Transverse colon (tissue), 4 donors: ENCODE measurements around the gene TBC1D16.

ENCODE experiments used
- CTCF ChIP-seq, 5 experiments: fragments of 200-600 bp in 3 of 5; fragments of 450-650 bp in 2 of 5; sonication (generic) in 3 of 5; IDR thresholded peaks; 1 replicate in 2 of 5; 2 replicates in 3 of 5; pipeline ENCODE4 v1.5.1; 2016 to 2017; ENCODE audit warnings: antibody characterized with exemption in 5 of 5, inconsistent platforms in 3 of 5, mild to moderate bottlenecking in 2 of 5, moderate library complexity in 1 of 5
- POLR2A ChIP-seq: fragments of 450-650 bp; IDR thresholded peaks from one replicate; pipeline ENCODE4 v1.6.1; 2016; ENCODE audit warnings: antibody characterized with exemption, mild to moderate bottlenecking, moderate library complexity
- POLR2AphosphoS5 ChIP-seq, 3 donors: sonication (generic); formaldehyde crosslinking; IDR thresholded peaks; one replicate each; pipeline ENCODE4 v1.6.1; 2016; ENCODE audit warnings: antibody characterized with exemption in 3 of 3

GRCh38 chr17:80081596-80081995 is 45.9 kb upstream of the TBC1D16 start:
- TF ChIP-seq CTCF (IDR thresholded peaks at IDR 0.05) (no peak), POLR2AphosphoS5 (IDR thresholded peaks at IDR 0.05) (no peak), POLR2A (no peak)
